OCI-LY7 (cell line): ENCODE data around the gene KBTBD13. TPM values are rescaled to one million over a fixed set of nuclear protein-coding genes. Genes with fewer than 3 reads are reported as not detected.
"Not testable (repeated sequence)": the region's sequence is repeated elsewhere in the genome, so short reads cannot be mapped to it uniquely, and the experiment has no call there.

ENCODE experiments used
- BruUV-seq: library from RNA; stranded (reverse); fragments of 400-500 nt; replicated peaks from 2 replicates; lab custom pipeline; 2021; lab: Mats Ljungman, UMichigan
- CTCF ChIA-PET: fragments of 300-600 bp; sonication (Branson Sonifier 250); formaldehyde crosslinking; loops from one replicate; lab custom pipeline; 2022; ENCODE audit warnings: antibody characterized with exemption; ENCODE audit not compliant: unreplicated experiment; lab: Charles Lee
- POLR2A ChIA-PET: fragments of 300-600 bp; sonication (Branson Sonifier 250); formaldehyde crosslinking; loops from one replicate; lab custom pipeline; 2022; ENCODE audit warnings: antibody characterized with exemption; lab: Charles Lee
- DNase-seq: peaks from one replicate; pipeline ENCODE4 v3.0.0-alpha.2; 2015; ENCODE audit warnings: low spot score
- H2AFZ ChIP-seq: fragments of 200-600 bp; sonication (generic), shearing (Covaris generic); 2 replicates; pipeline ENCODE4 v1.6.1; 2014; ENCODE audit warnings: mild to moderate bottlenecking, antibody characterized with exemption, low read length, moderate library complexity
- H3K27ac ChIP-seq: fragments of 200-600 bp; sonication (generic); 2 replicates; pipeline ENCODE4 v1.5.1; 2014; ENCODE audit warnings: mixed run types, low read depth, mild to moderate bottlenecking, moderate library complexity, low read length, inconsistent platforms; ENCODE audit not compliant: poor library complexity, severe bottlenecking
- H3K36me3 ChIP-seq: fragments of 200-600 bp; sonication (generic); 2 replicates; pipeline ENCODE4 v1.6.1; 2014; ENCODE audit warnings: mild to moderate bottlenecking, antibody characterized with exemption, low read length, moderate library complexity, mixed read lengths; ENCODE audit not compliant: insufficient read depth
- H3K4me1 ChIP-seq: fragments of 200-600 bp; sonication (generic); 2 replicates; pipeline ENCODE4 v1.5.1; 2014; ENCODE audit warnings: mild to moderate bottlenecking, low read length; ENCODE audit not compliant: insufficient read depth, poor library complexity, severe bottlenecking
- H3K4me2 ChIP-seq: fragments of 200-600 bp; sonication (generic); 2 replicates; pipeline ENCODE4 v1.6.1; 2014; ENCODE audit warnings: mild to moderate bottlenecking, low read length
- H3K4me3 ChIP-seq: fragments of 200-600 bp; sonication (generic); 2 replicates; pipeline ENCODE4 v1.5.1; 2014; ENCODE audit warnings: mild to moderate bottlenecking, low read depth, low read length; ENCODE audit not compliant: poor library complexity, severe bottlenecking
- H3K79me2 ChIP-seq: fragments of 200-600 bp; sonication (generic); 2 replicates; pipeline ENCODE4 v1.6.1; 2016; ENCODE audit warnings: low read depth, mild to moderate bottlenecking, low read length, moderate library complexity, mixed read lengths; ENCODE audit not compliant: insufficient read depth
- H3K9me2 ChIP-seq: fragments of 200-600 bp; sonication (generic); 2 replicates; pipeline ENCODE4 v1.6.1; 2016; ENCODE audit warnings: mild to moderate bottlenecking, low read length, mixed read lengths; ENCODE audit not compliant: insufficient read depth
- H3K9me3 ChIP-seq: fragments of 200-600 bp; sonication (generic); 2 replicates; pipeline ENCODE4 v1.6.1; 2014; ENCODE audit warnings: mild to moderate bottlenecking, mixed run types, low read length, mixed read lengths
- H4K20me1 ChIP-seq: fragments of 200-600 bp; sonication (generic); 2 replicates; pipeline ENCODE4 v1.6.1; 2014; ENCODE audit warnings: mild to moderate bottlenecking, antibody characterized with exemption, low read length, moderate library complexity, mixed read lengths; ENCODE audit not compliant: insufficient read depth
- CTCF ChIP-seq: fragments of 200-600 bp; sonication (generic); conservative IDR thresholded peaks from 2 replicates; pipeline ENCODE4 v1.5.1; 2014; ENCODE audit warnings: mild to moderate bottlenecking, antibody characterized with exemption, low read length, moderate library complexity, mixed read lengths
- EZH2phosphoT487 ChIP-seq: fragments of 200-600 bp; sonication (generic); IDR thresholded peaks from 2 replicates; pipeline ENCODE4 v1.6.1; 2018; ENCODE audit warnings: low read depth, borderline replicate concordance, mild to moderate bottlenecking, mixed run types, antibody characterized with exemption, low read length, moderate library complexity, mixed read lengths
- intact Hi-C: fragments of 100-400 bp; cut with micrococcal nuclease; formaldehyde crosslinking; loops from one replicate; pipeline ENCODE4 v1.10.0; 2022; ENCODE audit not compliant: unreplicated experiment
- total RNA-seq, 2 experiments: library from RNA; depleted of rRNA in 1 of 2; stranded (reverse); fragments of >200 nt in 1 of 2; shearing (Covaris generic) in 1 of 2; gene quantifications; 2 replicates each; pipeline ENCODE4 v1.2.3, GENCODE V29; 2014 to 2022

KBTBD13 gene
- total RNA-seq, 2 experiments from 2014 or later: not detected

DNA sequence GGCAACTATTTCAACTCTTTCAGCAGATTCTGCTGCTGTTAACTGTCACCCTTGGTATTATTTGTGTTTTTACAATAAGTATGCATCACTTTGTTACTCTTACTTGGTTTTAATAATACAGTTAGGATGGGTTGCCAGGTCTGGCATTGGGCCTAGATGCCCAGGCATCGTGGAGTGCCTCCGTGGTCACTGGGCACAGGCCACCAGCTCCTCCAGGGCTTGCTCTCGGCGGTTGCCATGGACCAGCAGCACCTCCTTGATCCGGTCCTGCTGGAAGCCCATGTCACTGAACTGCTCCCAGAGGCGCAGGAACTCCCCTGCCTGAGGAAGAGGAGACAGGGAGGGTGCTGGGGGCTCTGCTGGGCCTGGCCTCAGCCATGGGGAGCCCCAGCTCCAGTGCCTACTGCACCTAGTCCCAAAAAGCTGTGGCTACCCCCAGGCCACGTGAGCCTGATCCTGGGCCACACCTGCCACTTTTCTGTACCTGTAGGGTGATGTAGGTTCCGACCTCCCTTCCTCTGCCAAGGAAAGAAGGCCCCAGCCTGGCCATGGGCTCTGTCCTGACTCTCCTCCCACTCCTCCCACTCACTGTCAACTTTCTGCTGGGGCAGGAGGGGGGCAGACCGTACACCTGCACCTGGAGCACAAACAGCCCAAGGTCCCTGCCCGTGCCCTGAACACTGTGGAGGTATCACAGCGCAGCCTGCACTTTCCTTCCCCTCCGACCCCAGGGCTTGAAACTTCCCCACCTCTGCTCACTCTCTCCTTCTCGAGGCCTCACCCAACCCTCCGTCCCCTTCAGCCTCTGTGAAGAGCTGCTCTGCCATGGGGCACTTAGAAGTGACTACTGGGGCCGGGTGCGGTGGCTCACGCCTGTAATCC, 16.6 kb downstream of the KBTBD13 start:
- Histone ChIP-seq H3K4me3 (no peak overlapping the region), H3K36me3 (peaks cover 11% of the 10 kb centered on the region; the same call in 1 of the 2 replicates), H3K9me2 (no peaks in the 10 kb centered on the region), H3K4me1 (no peaks in the 10 kb centered on the region), H3K9me3 (no peaks in the 10 kb centered on the region), H3K4me2 (no peak overlapping the region), H3K79me2 (no peaks in the 10 kb centered on the region), H4K20me1 (no peaks in the 10 kb centered on the region), H2AFZ (no peak overlapping the region), H3K27ac (no peak overlapping the region)
- TF ChIP-seq EZH2phosphoT487 (no peak), CTCF (no peak)
- POLR2A ChIA-PET: no interaction called here
- no TSS peak for BruUV-seq
- CTCF ChIA-PET: no interaction called here
- DNase-seq: no peak
- intact Hi-C loops: no loop called here

DNA sequence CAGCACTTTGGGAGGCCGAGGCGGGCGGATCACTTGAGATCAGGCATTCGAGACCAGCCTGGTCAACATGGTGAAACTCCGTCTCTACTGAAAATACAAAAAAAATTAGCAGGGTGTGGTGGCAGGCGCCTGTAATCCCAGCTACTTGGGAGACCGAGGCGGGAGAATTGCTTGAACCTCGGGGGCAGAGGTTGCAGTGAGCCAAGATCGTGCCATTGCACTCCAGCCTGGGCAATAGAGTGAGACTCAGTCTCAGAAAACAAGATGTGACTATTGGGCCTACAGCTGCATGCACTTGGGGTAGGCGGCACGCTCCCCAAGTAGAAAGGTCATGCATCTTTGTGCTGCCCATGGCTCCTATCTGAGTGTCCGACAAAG, 17.2 kb downstream of the KBTBD13 start:
- H3K79me2 ChIP-seq, H4K20me1 ChIP-seq, H3K4me1 ChIP-seq, CTCF ChIA-PET, H2AFZ ChIP-seq, BruUV-seq, H3K9me3 ChIP-seq, H3K4me3 ChIP-seq, DNase-seq, POLR2A ChIA-PET, H3K27ac ChIP-seq, intact Hi-C loops, H3K4me2 ChIP-seq, H3K9me2 ChIP-seq: not testable (repeated sequence)
- H3K36me3 ChIP-seq: peaks cover 17% of the 10 kb centered on the region

DNA sequence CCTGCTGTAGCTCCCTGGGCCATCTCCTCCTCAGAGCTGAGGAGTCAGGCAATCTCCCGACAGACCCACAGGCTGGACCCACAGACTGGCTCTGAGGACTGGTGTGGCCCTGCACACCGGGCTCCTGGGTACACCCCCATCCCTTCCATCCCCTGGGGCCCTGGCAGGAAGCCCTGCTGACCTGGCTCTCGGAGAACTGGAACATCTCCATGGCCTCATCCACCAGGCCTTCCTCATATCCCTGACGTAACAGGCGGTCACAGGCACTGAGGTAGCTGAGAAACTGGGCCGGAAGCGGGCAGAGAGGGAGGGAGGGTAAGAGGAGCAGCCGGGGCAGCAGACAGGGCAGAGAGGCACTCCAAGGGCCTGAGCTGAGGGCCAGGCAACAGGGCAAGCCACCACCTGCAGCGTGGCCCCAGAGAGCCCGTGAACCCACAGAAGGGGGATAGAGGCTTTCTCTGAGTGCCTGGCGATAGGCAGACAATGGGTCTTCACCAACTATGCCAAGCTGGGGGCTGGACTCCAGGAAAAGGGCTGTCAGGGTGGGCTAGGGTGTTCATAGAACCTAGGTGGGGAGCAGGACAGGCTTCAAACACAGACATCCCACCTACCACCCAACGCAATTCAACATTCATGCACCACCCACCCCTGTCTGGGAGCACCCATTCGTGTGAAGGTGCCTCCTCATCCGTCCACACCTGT, 17.9 kb downstream of the KBTBD13 start:
- no peak overlapping the region for H3K27ac ChIP-seq
- BruUV-seq: no TSS peak
- POLR2A ChIA-PET: no interaction called here

More for the DNA sequence above, 17.9 kb downstream of the KBTBD13 start:
- Histone ChIP-seq H3K9me2 (no peaks in the 10 kb centered on the region), H3K36me3 (peaks cover 24% of the 10 kb centered on the region), H3K4me3 (no peak overlapping the region), H4K20me1 (no peaks in the 10 kb centered on the region), H3K4me1 (no peaks in the 10 kb centered on the region), H3K4me2 (no peak overlapping the region), H2AFZ (no peak overlapping the region), H3K79me2 (no peaks in the 10 kb centered on the region), H3K9me3 (no peaks in the 10 kb centered on the region)
- CTCF ChIA-PET: no interaction called here
- intact Hi-C loops: no loop called here
- DNase-seq: no peak
- no peak for TF ChIP-seq CTCF
- TF ChIP-seq EZH2phosphoT487: no peak
